Stimulated activated naive CD4-positive, alpha-beta T cell (primary cell): ENCODE measurements around the gene TSPY10.
"Not testable (repeated sequence)": the region's sequence is repeated elsewhere in the genome, so short reads cannot be mapped to it uniquely, and the experiment has no call there.

Experiments used
- DNase-seq, 6 experiments: peaks; one replicate each; lab custom pipeline; 2025; lab: John Stamatoyannopoulos, UW

Gene TSPY10

GRCh38 chrY:9527580-9527979 is at the start of gene TSPY10:
Gene TSPY10, plus strand, starts transcription at chrY:9527880. Its CDS starts 46 bp downstream, at chrY:9527926.
- not testable (repeated sequence) for DNase-seq

GRCh38 chrY:9486967-9487366 is 40.7 kb upstream of the TSPY10 start, which contains the start of gene TSPY9:
Gene TSPY9, plus strand, starts transcription at chrY:9487267. Its CDS starts 46 bp downstream, at chrY:9487313.
- not testable (repeated sequence) for DNase-seq

GRCh38 chrY:9504396-9504795 is 23.3 kb upstream of the TSPY10 start:
- DNase-seq = not testable (repeated sequence)

GRCh38 chrY:9516287-9516686 is 11.4 kb upstream of the TSPY10 start:
- DNase-seq = peak in 1 of 6 experiments; percentile 0
